Measurements from ENCODE around the gene VSTM1.

DNA sequence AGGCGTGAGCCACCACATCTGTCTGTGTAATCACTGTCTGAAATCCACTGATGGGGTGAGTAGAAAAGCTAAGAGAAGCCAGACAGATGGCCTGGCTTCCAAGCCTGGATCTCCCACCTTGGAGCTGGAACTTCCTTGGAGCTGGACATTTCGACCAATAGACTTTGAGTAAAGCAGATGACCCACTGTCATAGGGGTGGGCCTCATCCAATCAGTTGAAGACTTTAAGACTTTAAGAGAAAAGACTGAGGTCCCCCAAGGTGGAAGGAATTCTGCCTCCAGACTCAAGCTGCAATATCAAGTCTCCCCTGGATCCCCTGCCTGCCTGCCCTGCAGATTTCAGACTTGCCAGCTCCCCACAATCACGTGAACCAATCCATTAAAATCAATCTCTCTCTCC lies 20.7 kb downstream of the VSTM1 start:
- TF ChIP-seq, protein P1, sequence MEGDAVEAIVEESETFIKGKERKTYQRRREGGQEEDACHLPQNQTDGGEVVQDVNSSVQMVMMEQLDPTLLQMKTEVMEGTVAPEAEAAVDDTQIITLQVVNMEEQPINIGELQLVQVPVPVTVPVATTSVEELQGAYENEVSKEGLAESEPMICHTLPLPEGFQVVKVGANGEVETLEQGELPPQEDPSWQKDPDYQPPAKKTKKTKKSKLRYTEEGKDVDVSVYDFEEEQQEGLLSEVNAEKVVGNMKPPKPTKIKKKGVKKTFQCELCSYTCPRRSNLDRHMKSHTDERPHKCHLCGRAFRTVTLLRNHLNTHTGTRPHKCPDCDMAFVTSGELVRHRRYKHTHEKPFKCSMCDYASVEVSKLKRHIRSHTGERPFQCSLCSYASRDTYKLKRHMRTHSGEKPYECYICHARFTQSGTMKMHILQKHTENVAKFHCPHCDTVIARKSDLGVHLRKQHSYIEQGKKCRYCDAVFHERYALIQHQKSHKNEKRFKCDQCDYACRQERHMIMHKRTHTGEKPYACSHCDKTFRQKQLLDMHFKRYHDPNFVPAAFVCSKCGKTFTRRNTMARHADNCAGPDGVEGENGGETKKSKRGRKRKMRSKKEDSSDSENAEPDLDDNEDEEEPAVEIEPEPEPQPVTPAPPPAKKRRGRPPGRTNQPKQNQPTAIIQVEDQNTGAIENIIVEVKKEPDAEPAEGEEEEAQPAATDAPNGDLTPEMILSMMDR (IDR thresholded peaks at IDR 0.05; ENCODE audit: control extremely low read depth in 1 of 3, insufficient read depth in 1 of 3, low read depth in 1 of 3, low read length in 3 of 3), result no peak
- TF ChIP-seq TAF1 (IDR thresholded peaks at IDR 0.05; ENCODE audit: low read depth, low read length) (no peak), EZH2 (IDR thresholded peaks at IDR 0.05; ENCODE audit: low read depth, low read length, severe bottlenecking) (no peak), YY1 (IDR thresholded peaks at IDR 0.05; ENCODE audit: low read depth, low read length) (no peak), ATF2 (IDR thresholded peaks at IDR 0.05; ENCODE audit: low read length) (no peak)
